ENCODE data around the gene IL17RB.

The IL17RB gene

DNA sequence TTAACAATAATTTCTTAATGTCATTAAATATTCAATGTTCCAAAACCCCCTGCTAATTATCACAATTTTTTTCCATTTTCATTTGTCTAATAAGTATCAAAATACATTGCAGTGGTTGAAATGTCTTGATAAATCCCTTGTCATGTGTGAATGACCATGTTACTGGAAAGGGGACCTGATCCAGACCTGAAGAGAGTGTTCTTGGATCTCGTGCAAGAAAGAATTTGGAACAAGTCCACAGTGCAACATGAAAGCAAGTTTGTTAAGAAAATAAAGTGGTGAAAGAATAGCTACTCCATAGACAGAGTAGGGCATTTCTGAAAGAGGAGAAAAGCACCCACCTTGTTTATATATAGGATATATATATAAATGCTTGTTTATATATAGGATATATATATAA lies 55.7 kb downstream of the IL17RB start:
- Histone ChIP-seq H3K36me3 (ENCODE audit: control insufficient read depth in 2 of 2, insufficient read depth in 2 of 2, low read length in 2 of 2) (no peaks in the 10 kb centered on the region), H3K27ac (ENCODE audit: low read depth in 2 of 2, low read length in 2 of 2) (no peak overlapping the region), H3K4me1 (ENCODE audit: control insufficient read depth in 2 of 2, insufficient read depth in 2 of 2, low read length in 2 of 2) (peaks cover 6 to 15% of the 10 kb centered on the region in 2 donors), H3K9me3 (ENCODE audit: control insufficient read depth in 2 of 2, low read length in 2 of 2) (no peaks in the 10 kb centered on the region), H3K4me3 (ENCODE audit: low read length in 2 of 2) (no peak overlapping the region), H3K27me3 (ENCODE audit: control insufficient read depth in 2 of 2, insufficient read depth in 2 of 2, low read length in 2 of 2) (peaks cover 0 to 6% of the 10 kb centered on the region in 2 donors), H3K9ac (ENCODE audit: low read depth in 1 of 2, low read length in 2 of 2) (no peak overlapping the region)

DNA sequence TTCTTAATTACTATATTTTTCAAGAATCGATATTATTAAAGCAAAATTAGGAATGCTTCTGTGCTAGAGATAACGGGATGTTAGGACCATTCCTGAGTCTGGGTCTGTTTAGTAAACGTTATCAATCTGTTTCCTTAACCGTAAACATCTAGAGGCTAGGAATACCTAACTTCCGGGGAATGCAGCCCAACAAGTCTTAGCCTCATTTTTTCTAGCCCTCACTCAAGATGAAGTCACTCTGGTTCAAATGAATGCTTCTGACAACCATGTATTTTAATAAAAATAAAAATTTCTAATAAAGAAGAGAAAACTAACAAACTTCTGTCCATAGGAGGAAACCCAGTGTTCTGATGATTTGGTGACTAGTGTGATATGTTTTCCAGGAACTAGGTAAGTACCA lies 56.3 kb downstream of the IL17RB start:
- Histone ChIP-seq H3K4me3 (ENCODE audit: low read length in 2 of 2) (no peak overlapping the region), H3K27ac (ENCODE audit: low read depth in 2 of 2, low read length in 2 of 2) (no peak overlapping the region), H3K36me3 (ENCODE audit: control insufficient read depth in 2 of 2, insufficient read depth in 2 of 2, low read length in 2 of 2) (no peaks in the 10 kb centered on the region), H3K9ac (ENCODE audit: low read depth in 1 of 2, low read length in 2 of 2) (no peak overlapping the region), H3K4me1 (ENCODE audit: control insufficient read depth in 2 of 2, insufficient read depth in 2 of 2, low read length in 2 of 2) (peaks cover 6 to 15% of the 10 kb centered on the region in 2 donors), H3K9me3 (ENCODE audit: control insufficient read depth in 2 of 2, low read length in 2 of 2) (no peaks in the 10 kb centered on the region), H3K27me3 (ENCODE audit: control insufficient read depth in 2 of 2, insufficient read depth in 2 of 2, low read length in 2 of 2) (no peaks in the 10 kb centered on the region)

GRCh38 chr3:53913401-53913800 lies 67.0 kb downstream of the IL17RB start:
- Histone ChIP-seq H3K27ac (ENCODE audit: low read depth in 2 of 2, low read length in 2 of 2) (no peak overlapping the region), H3K9me3 (ENCODE audit: control insufficient read depth in 2 of 2, low read length in 2 of 2) (no peaks in the 10 kb centered on the region), H3K27me3 (ENCODE audit: control insufficient read depth in 2 of 2, insufficient read depth in 2 of 2, low read length in 2 of 2) (no peaks in the 10 kb centered on the region), H3K4me3 (ENCODE audit: low read length in 2 of 2) (no peak overlapping the region), H3K9ac (ENCODE audit: low read depth in 1 of 2, low read length in 2 of 2) (no peak overlapping the region), H3K36me3 (ENCODE audit: control insufficient read depth in 2 of 2, insufficient read depth in 2 of 2, low read length in 2 of 2) (no peaks in the 10 kb centered on the region), H3K4me1 (ENCODE audit: control insufficient read depth in 2 of 2, insufficient read depth in 2 of 2, low read length in 2 of 2) (no peaks in the 10 kb centered on the region)

Measured in mucosa of rectum (tissue), 2 donors.